H1 (cell line): ENCODE data around the gene GCLC. TPM values are rescaled to one million over a fixed set of nuclear protein-coding genes. Genes with fewer than 3 reads are reported as not detected.

Experiments used
- CTCF ChIA-PET: fragments of 300-600 bp; sonication (Branson Sonifier 250); formaldehyde crosslinking; loops from one replicate; lab custom pipeline; 2021; ENCODE audit not compliant: partially characterized antibody; lab: Charles Lee
- POLR2A ChIA-PET: fragments of 300-600 bp; sonication (Branson Sonifier 250); formaldehyde crosslinking; loops from one replicate; lab custom pipeline; 2021; ENCODE audit warnings: inconsistent platforms; ENCODE audit not compliant: partially characterized antibody; lab: Charles Lee
- DNase-seq, 2 experiments: peaks; one replicate each; pipeline versions ENCODE4 v3.0.0 to v3.0.0-alpha.2; 2010 to 2022; ENCODE audit warnings: low spot score in 2 of 2, low read depth in 1 of 2, mixed read lengths in 1 of 2
- FAIRE-seq: peaks from 2 replicates; lab custom pipeline; 2011; peaks lifted over from hg19 to GRCh38; lab: Jason Lieb, UNC
- H2AFZ ChIP-seq: 2 replicates; pipeline ENCODE4 v1.8.1; 2012; ENCODE audit warnings: low read length, inconsistent platforms
- H2AK5ac ChIP-seq: 2 replicates; pipeline ENCODE4 v1.6.1; 2013; ENCODE audit warnings: low read depth, low read length
- H2BK120ac ChIP-seq: replicated peaks from 2 replicates; pipeline ENCODE3; 2013; ENCODE audit warnings: low read depth, low read length, inconsistent platforms
- H2BK12ac ChIP-seq: 2 replicates; pipeline ENCODE4 v1.6.1; 2013; ENCODE audit warnings: low read depth, low read length
- H2BK15ac ChIP-seq: 2 replicates; pipeline ENCODE4 v1.6.1; 2013; ENCODE audit warnings: low read length
- H2BK20ac ChIP-seq: 2 replicates; pipeline ENCODE4 v1.6.1; 2013; ENCODE audit warnings: low read length
- H2BK5ac ChIP-seq: 2 replicates; pipeline ENCODE4 v1.6.1; 2013; ENCODE audit warnings: low read depth, low read length
- H3K14ac ChIP-seq: 2 replicates; pipeline ENCODE4 v1.6.1; 2013; ENCODE audit warnings: inconsistent platforms; ENCODE audit not compliant: insufficient read length
- H3K18ac ChIP-seq: 2 replicates; pipeline ENCODE4 v1.6.1; 2013; ENCODE audit warnings: low read length; ENCODE audit errors: extremely low read depth
- H3K23ac ChIP-seq: 2 replicates; pipeline ENCODE4 v1.6.1; 2013; ENCODE audit warnings: inconsistent platforms; ENCODE audit not compliant: insufficient read length
- H3K23me2 ChIP-seq: 2 replicates; pipeline ENCODE4 v1.6.1; 2013; ENCODE audit warnings: low read depth, low read length
- H3K27ac ChIP-seq: 2 replicates; pipeline ENCODE4 v1.6.1; 2011; ENCODE audit warnings: low read depth, low read length, inconsistent platforms
- H3K27me3 ChIP-seq, 4 experiments: replicated peaks in 1 of 4; 1 replicate in 1 of 4; 2 replicates in 3 of 4; pipeline versions ENCODE4 v1.6.1 to v1.8.1; 2011 to 2013; ENCODE audit warnings: low read length in 3 of 4, mild to moderate bottlenecking in 3 of 4, inconsistent platforms in 2 of 4, mixed read lengths in 2 of 4, moderate library complexity in 1 of 4; ENCODE audit not compliant: control insufficient read depth in 3 of 4, insufficient read depth in 3 of 4; ENCODE audit errors: extremely low read depth in 1 of 4
- H3K36me3 ChIP-seq, 4 experiments: 2 replicates each; pipeline versions ENCODE4 v1.6.1 to v1.8.1; 2011 to 2013; ENCODE audit warnings: mild to moderate bottlenecking in 4 of 4, low read length in 3 of 4, moderate library complexity in 2 of 4, control low read depth in 1 of 4, inconsistent platforms in 1 of 4; ENCODE audit not compliant: insufficient read depth in 4 of 4, control insufficient read depth in 2 of 4
- H3K4ac ChIP-seq: replicated peaks from 2 replicates; pipeline ENCODE3; 2013; ENCODE audit warnings: low read length, low read depth, mixed read lengths, inconsistent platforms; ENCODE audit not compliant: insufficient read length
- H3K4me1 ChIP-seq, 4 experiments: replicated peaks in 1 of 4; 1 replicate in 1 of 4; 2 replicates in 3 of 4; pipeline versions ENCODE4 v1.6.1 to v1.8.1; 2011 to 2013; ENCODE audit warnings: low read length in 3 of 4, inconsistent platforms in 2 of 4, mixed read lengths in 1 of 4; ENCODE audit not compliant: insufficient read depth in 4 of 4, control insufficient read depth in 3 of 4
- H3K4me2 ChIP-seq, 2 experiments: 2 replicates each; pipeline versions ENCODE4 v1.6.1 to v1.8.1; 2011 to 2013; ENCODE audit warnings: low read depth in 2 of 2, low read length in 2 of 2, control low read depth in 1 of 2, inconsistent platforms in 1 of 2, mild to moderate bottlenecking in 1 of 2; ENCODE audit not compliant: insufficient read depth in 1 of 2
- H3K4me3 ChIP-seq, 4 experiments: fragments of 200-600, 300-600 bp in 1 of 4; sonication (generic), shearing (Covaris generic), sonication (Bioruptor Twin) in 1 of 4; 2 replicates each; pipeline versions ENCODE4 v1.5.1 to v1.8.1; 2011 to 2016; ENCODE audit warnings: low read length in 4 of 4, low read depth in 3 of 4, control low read depth in 2 of 4, inconsistent platforms in 2 of 4, mild to moderate bottlenecking in 2 of 4, mixed read lengths in 1 of 4, moderate library complexity in 1 of 4; ENCODE audit not compliant: insufficient read depth in 2 of 4; ENCODE audit errors: extremely low read depth in 1 of 4
- H3K56ac ChIP-seq: replicated peaks from 2 replicates; pipeline ENCODE3; 2013; ENCODE audit warnings: low read depth, mild to moderate bottlenecking, mixed read lengths, low read length, inconsistent platforms; ENCODE audit not compliant: insufficient read length
- H3K79me1 ChIP-seq: 2 replicates; pipeline ENCODE4 v1.6.1; 2013; ENCODE audit warnings: low read depth, low read length, control low read depth
- H3K79me2 ChIP-seq, 2 experiments: 2 replicates each; pipeline versions ENCODE4 v1.6.1 to v1.8.1; 2012 to 2013; ENCODE audit warnings: low read length in 2 of 2, mild to moderate bottlenecking in 2 of 2, inconsistent platforms in 1 of 2; ENCODE audit not compliant: insufficient read depth in 2 of 2, control insufficient read depth in 1 of 2
- H3K9ac ChIP-seq, 4 experiments: replicated peaks in 1 of 4; 1 replicate in 1 of 4; 2 replicates in 3 of 4; pipeline versions ENCODE4 v1.6.1 to v1.8.1; 2011 to 2013; ENCODE audit warnings: low read depth in 3 of 4, low read length in 3 of 4, control low read depth in 2 of 4, mild to moderate bottlenecking in 2 of 4, moderate library complexity in 2 of 4, inconsistent platforms in 1 of 4; ENCODE audit errors: extremely low read depth in 1 of 4
- H3K9me3 ChIP-seq, 2 experiments: 2 replicates each; pipeline versions ENCODE4 v1.6.1 to v1.8.1; 2012 to 2013; ENCODE audit warnings: mild to moderate bottlenecking in 2 of 2, moderate library complexity in 2 of 2, control low read depth in 1 of 2, inconsistent platforms in 1 of 2, low read depth in 1 of 2, low read length in 1 of 2, mixed read lengths in 1 of 2; ENCODE audit not compliant: insufficient read depth in 2 of 2
- H4K20me1 ChIP-seq, 2 experiments: replicated peaks in 1 of 2; 2 replicates each; pipeline versions ENCODE3 to v1.8.1; 2011 to 2013; ENCODE audit warnings: inconsistent platforms in 2 of 2, low read length in 2 of 2, mild to moderate bottlenecking in 1 of 2; ENCODE audit not compliant: insufficient read depth in 2 of 2, control insufficient read depth in 1 of 2
- H4K5ac ChIP-seq: 2 replicates; pipeline ENCODE4 v1.6.1; 2013; ENCODE audit warnings: low read length, low read depth, mixed read lengths, inconsistent platforms; ENCODE audit not compliant: insufficient read length
- H4K8ac ChIP-seq: 2 replicates; pipeline ENCODE4 v1.8.0; 2013; ENCODE audit warnings: mild to moderate bottlenecking, moderate library complexity, low read length, inconsistent platforms; ENCODE audit not compliant: insufficient read depth; ENCODE audit errors: extremely low read depth
- H4K91ac ChIP-seq: replicated peaks from 2 replicates; pipeline ENCODE3; 2013; ENCODE audit warnings: low read length, mixed read lengths, inconsistent platforms; ENCODE audit not compliant: insufficient read length
- BRCA1 ChIP-seq: IDR thresholded peaks from 2 replicates; pipeline ENCODE4 v1.6.1; 2012; ENCODE audit warnings: low read depth, low read length, improper control_type of control experiment
- CBX5 ChIP-seq: fragments of 300-800, 300-1000 bp; sonication (generic); IDR thresholded peaks from 2 replicates; pipeline ENCODE4 v1.7.1; 2016; ENCODE audit warnings: antibody characterized with exemption, low read length, low read depth
- CBX8 ChIP-seq: fragments of 300-800, 300-1000 bp; sonication (generic); IDR thresholded peaks from 2 replicates; pipeline ENCODE4 v1.7.1; 2016; ENCODE audit warnings: low read depth, low read length, borderline replicate concordance
- CHD1 ChIP-seq: IDR thresholded peaks from 2 replicates; pipeline ENCODE4 v1.6.1; 2012; ENCODE audit warnings: low read depth, low read length, improper control_type of control experiment
- HDAC2 ChIP-seq, 2 experiments: fragments of 300-600 bp in 1 of 2; sonication (generic) in 1 of 2; IDR thresholded peaks; 2 replicates each; pipeline ENCODE4 v1.6.1; 2011 to 2012; ENCODE audit warnings: low read depth in 2 of 2, low read length in 2 of 2, mild to moderate bottlenecking in 2 of 2, moderate library complexity in 2 of 2, borderline replicate concordance in 1 of 2, inconsistent platforms in 1 of 2
- KDM4A ChIP-seq: IDR thresholded peaks from one replicate; pipeline ENCODE4 v1.7.1; 2012; ENCODE audit warnings: low read depth, mild to moderate bottlenecking, moderate library complexity, low read length, inconsistent platforms; ENCODE audit not compliant: severe bottlenecking
- KDM5A ChIP-seq: fragments of 200-600 bp; IDR thresholded peaks from 2 replicates; pipeline ENCODE4 v1.7.1; 2012; ENCODE audit warnings: mild to moderate bottlenecking, low read length, inconsistent platforms, mixed read lengths
- MAFK ChIP-seq: IDR thresholded peaks from 2 replicates; pipeline ENCODE4 v1.6.1; 2012; ENCODE audit warnings: low read depth, mild to moderate bottlenecking, improper control_type of control experiment, low read length
- NRF1 ChIP-seq: IDR thresholded peaks from 2 replicates; pipeline ENCODE4 v1.6.1; 2011; ENCODE audit warnings: mild to moderate bottlenecking, low read depth, low read length, improper control_type of control experiment
- RFX5 ChIP-seq: IDR thresholded peaks from 2 replicates; pipeline ENCODE4 v1.6.1; 2011; ENCODE audit warnings: low read depth, low read length, improper control_type of control experiment, borderline replicate concordance
- RXRA ChIP-seq: IDR thresholded peaks from 2 replicates; pipeline ENCODE4 v1.6.1; 2011; ENCODE audit warnings: low read depth, mild to moderate bottlenecking, low read length, moderate library complexity; ENCODE audit not compliant: insufficient read depth
- SP2 ChIP-seq: IDR thresholded peaks from 2 replicates; pipeline ENCODE4 v1.6.1; 2012; ENCODE audit warnings: mild to moderate bottlenecking, low read length, inconsistent platforms
- SRF ChIP-seq: IDR thresholded peaks from 2 replicates; pipeline ENCODE4 v1.6.1; 2011; ENCODE audit warnings: mild to moderate bottlenecking, low read depth, low read length, moderate library complexity
- TBP ChIP-seq: IDR thresholded peaks from 2 replicates; pipeline ENCODE4 v1.6.1; 2011; ENCODE audit warnings: low read depth, low read length, improper control_type of control experiment
- TEAD4 ChIP-seq: IDR thresholded peaks from 2 replicates; pipeline ENCODE4 v1.6.1; 2012; ENCODE audit warnings: low read depth, low read length, inconsistent platforms, mixed read lengths
- YY1 ChIP-seq: IDR thresholded peaks from 2 replicates; pipeline ENCODE4 v1.6.1; 2011; ENCODE audit warnings: low read depth, mild to moderate bottlenecking, low read length
- WGBS, 2 experiments: shearing (Covaris generic) in 1 of 2; methylation state at CpG; one replicate each; pipeline versions ENCODE4 v1.1.6 to v1.1.7; 2013 to 2015; ENCODE audit warnings: low lambda C conversion rate in 2 of 2, mixed read lengths in 2 of 2, inconsistent platforms in 1 of 2, low coverage in 1 of 2, missing lambda C conversion rate in 1 of 2; ENCODE audit not compliant: insufficient replicate concordance in 2 of 2, insufficient coverage in 1 of 2, insufficient read length in 1 of 2; ENCODE audit errors: extremely low coverage in 1 of 2, missing lambda C conversion rate in 1 of 2; 5-methylcytosine and 5-hydroxymethylcytosine counted together
- polyA plus RNA-seq, 7 experiments: library from polyadenylated mRNA; depleted of rRNA in 3 of 7; stranded (reverse) in 5 of 7; unstranded in 2 of 7; fragments of >200 nt in 5 of 7; fragments of 200-250 nt in 2 of 7; gene quantifications; 1 replicate in 5 of 7; 2 replicates in 1 of 7; 4 replicates in 1 of 7; pipeline versions ENCODE4 v1.2.1 to v1.2.3, GENCODE V29; 2011 to 2013; ENCODE audit warnings: missing spikeins in 2 of 7, mixed read lengths in 2 of 7
- total RNA-seq: library from RNA; stranded (reverse); fragmentation: NEBNext Ultra II Directional; extraction: Animal tissue kit (Norgen Biotek cat#: 25700); gene quantifications from 2 replicates; pipeline ENCODE4 v1.2.1, GENCODE V29; 2021

The GCLC gene
- total and polyA plus RNA-seq, 2 of the 8 experiments (the other 6 are each of a cell fraction or from before 2014, with no cell fraction given): 15.8 to 54.0 TPM

DNA sequence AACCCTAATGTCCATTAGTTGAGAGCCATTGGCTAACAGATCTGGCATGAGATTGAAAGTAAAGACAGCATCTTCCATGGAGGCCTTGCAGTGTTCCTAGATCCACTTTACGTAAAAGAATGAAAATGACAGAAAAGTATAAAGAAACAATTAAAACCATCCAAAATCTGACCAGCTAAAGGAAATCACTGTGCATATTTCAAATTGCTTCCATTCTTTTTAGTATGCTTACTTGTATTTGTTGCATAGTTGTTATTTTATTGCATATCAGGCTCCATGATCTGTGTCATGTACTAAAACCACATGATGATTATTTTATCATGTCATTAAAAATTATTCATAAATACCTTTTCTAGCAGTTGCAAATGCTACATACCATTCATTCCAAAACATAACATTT is 67.9 kb downstream of the GCLC start:
- Histone ChIP-seq H3K36me3 (no peaks in the 10 kb centered on the region), H2BK120ac (no peak overlapping the region), H4K8ac (no peak overlapping the region), H3K27ac (no peak overlapping the region), H2BK15ac (no peak overlapping the region), H3K4me2 (no peak overlapping the region), H4K91ac (no peak overlapping the region), H3K4ac (no peak overlapping the region), H3K56ac (no peak overlapping the region), H3K9ac (no peak overlapping the region), H2BK20ac (no peak overlapping the region), H2AK5ac (no peak overlapping the region), H3K14ac (no peak overlapping the region), H3K4me3 (no peak overlapping the region), H3K79me1 (no peaks in the 10 kb centered on the region), H3K79me2 (no peaks in the 10 kb centered on the region), H3K27me3 (peaks cover 0 to 1% (median 0%) of the 10 kb centered on the region in 4 experiments; a peak in 1 of 7 replicates), H2AFZ (no peak overlapping the region), H2BK5ac (no peak overlapping the region), H4K20me1 (no peaks in the 10 kb centered on the region), H3K4me1 (no peaks in the 10 kb centered on the region), H3K23ac (no peak overlapping the region), H3K9me3 (no peaks in the 10 kb centered on the region), H2BK12ac (no peak overlapping the region), H3K23me2 (no peaks in the 10 kb centered on the region), H3K18ac (no peak overlapping the region), H4K5ac (no peak overlapping the region)
- 96% methylated on average over 1 of the region's 1 CpG; no CpG with 5 or more reads in 1 of the 2 experiments for WGBS, 2 experiments
- no peak for DNase-seq
- POLR2A ChIA-PET: no interaction called here
- CTCF ChIA-PET: interaction anchor here (0.5 to 0.6 kb wide), 3 partner anchors 101 to 754 kb away, joined by 3 read pairs; no protein-coding TSS in a partner anchor
- no peak for FAIRE-seq
- no peak for TF ChIP-seq KDM4A
- no peak for TF ChIP-seq RXRA
- TF ChIP-seq SRF: no peak
- TF ChIP-seq NRF1: no peak
- no peak for TF ChIP-seq CBX5
- TF ChIP-seq MAFK: no peak
- no peak for TF ChIP-seq TBP
- no peak for TF ChIP-seq BRCA1
- no peak for TF ChIP-seq RFX5
- no peak for TF ChIP-seq CBX8
- no peak for TF ChIP-seq KDM5A
- no peak for TF ChIP-seq HDAC2 (IDR thresholded peaks at IDR 0.05; ENCODE audit: borderline replicate concordance in 1 of 2, low read depth in 2 of 2, low read length in 2 of 2)
- no peak for TF ChIP-seq TEAD4
- no peak for TF ChIP-seq SP2
- no peak for TF ChIP-seq YY1
- TF ChIP-seq CHD1: no peak
